Measurements from ENCODE around the gene HSPB6.

DNA sequence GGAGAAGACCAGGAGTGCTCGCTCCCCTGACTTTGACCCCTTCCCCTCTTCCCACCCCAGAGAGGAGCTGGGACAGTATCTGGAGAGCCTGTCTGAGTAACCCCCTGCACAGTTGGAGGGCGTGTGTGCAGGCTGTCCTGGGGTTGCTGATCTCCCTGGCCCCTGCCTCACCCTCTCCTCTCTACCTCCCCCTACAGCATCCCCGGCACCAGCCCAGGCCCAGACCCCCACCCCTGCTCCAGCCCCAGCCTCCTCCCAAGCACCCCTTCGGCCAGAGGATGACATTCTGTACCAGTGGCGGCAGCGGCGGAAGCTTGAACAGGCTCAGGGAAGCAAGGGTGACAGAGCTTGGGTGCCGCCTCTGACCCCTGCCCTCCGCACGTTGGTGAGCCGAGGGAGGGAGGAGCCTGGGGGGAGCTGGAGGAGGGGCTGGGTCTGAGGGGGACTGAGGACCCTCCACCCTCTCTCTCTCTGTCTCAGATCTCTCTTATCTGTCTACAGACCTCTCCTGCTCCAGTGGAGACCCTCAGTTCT is 9.8 kb upstream of the HSPB6 start:
- TF ChIP-seq, protein P1, sequence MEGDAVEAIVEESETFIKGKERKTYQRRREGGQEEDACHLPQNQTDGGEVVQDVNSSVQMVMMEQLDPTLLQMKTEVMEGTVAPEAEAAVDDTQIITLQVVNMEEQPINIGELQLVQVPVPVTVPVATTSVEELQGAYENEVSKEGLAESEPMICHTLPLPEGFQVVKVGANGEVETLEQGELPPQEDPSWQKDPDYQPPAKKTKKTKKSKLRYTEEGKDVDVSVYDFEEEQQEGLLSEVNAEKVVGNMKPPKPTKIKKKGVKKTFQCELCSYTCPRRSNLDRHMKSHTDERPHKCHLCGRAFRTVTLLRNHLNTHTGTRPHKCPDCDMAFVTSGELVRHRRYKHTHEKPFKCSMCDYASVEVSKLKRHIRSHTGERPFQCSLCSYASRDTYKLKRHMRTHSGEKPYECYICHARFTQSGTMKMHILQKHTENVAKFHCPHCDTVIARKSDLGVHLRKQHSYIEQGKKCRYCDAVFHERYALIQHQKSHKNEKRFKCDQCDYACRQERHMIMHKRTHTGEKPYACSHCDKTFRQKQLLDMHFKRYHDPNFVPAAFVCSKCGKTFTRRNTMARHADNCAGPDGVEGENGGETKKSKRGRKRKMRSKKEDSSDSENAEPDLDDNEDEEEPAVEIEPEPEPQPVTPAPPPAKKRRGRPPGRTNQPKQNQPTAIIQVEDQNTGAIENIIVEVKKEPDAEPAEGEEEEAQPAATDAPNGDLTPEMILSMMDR (IDR thresholded peaks at IDR 0.05): no peak
- no peak for TF ChIP-seq ZFX (IDR thresholded peaks at IDR 0.05; ENCODE audit: borderline replicate concordance)
